Measurements from ENCODE around the gene MYBBP1A.

- TF ChIP-seq POLR2A (IDR thresholded peaks at IDR 0.05; ENCODE audit: low read length) = no peak
- TF ChIP-seq GATA1 (IDR thresholded peaks at IDR 0.05; ENCODE audit: low read depth, low read length) = no peak
Measured at GRCh38 chr17:4587195-4587594, 32.0 kb upstream of the MYBBP1A start.

Data from erythroblast (primary cell).